Adrenal gland (tissue), 12 donors: ENCODE measurements around the gene KIF26B. TPM values are rescaled to one million over a fixed set of nuclear protein-coding genes. Genes with fewer than 3 reads are reported as not detected.

Experiments used
- DNase-seq, 7 donors: peaks; one replicate each; pipeline ENCODE4 v3.0.0-alpha.2; 2019 to 2020
- H3K27ac ChIP-seq, 5 donors: fragments of 200-600 bp; sonication (generic) in 4 of 5; 1 replicate in 3 of 5; 2 replicates in 2 of 5; pipeline versions ENCODE4 v1.5.1 to v1.8.0; 2016 to 2020; ENCODE audit warnings: mild to moderate bottlenecking in 1 of 5
- H3K27me3 ChIP-seq: fragments of 200-600 bp; 2 replicates; pipeline ENCODE4 v1.8.0; 2021
- H3K36me3 ChIP-seq, 2 donors: fragments of 200-600 bp; replicated peaks in 1 of 2; 1 replicate in 1 of 2; 2 replicates in 1 of 2; pipeline versions ENCODE4 v1.5.1 to v1.8.0; 2018 to 2022
- H3K4me1 ChIP-seq, 2 donors: fragments of 200-600 bp; replicated peaks in 1 of 2; 1 replicate in 1 of 2; 2 replicates in 1 of 2; pipeline versions ENCODE4 v1.5.1 to v1.8.0; 2018 to 2021
- H3K4me3 ChIP-seq, 4 donors: fragments of 200-600 bp; sonication (generic) in 3 of 4; one replicate each; pipeline ENCODE4 v1.5.1; 2016 to 2018
- H3K9me3 ChIP-seq, 3 donors: fragments of 200-600 bp; sonication (generic) in 1 of 3; replicated peaks in 1 of 3; 1 replicate in 2 of 3; 2 replicates in 1 of 3; pipeline versions ENCODE4 v1.5.1 to v1.8.0; 2016 to 2021
- POLR2A ChIP-seq, 2 donors: fragments of 450-650 bp; IDR thresholded peaks; one replicate each; pipeline ENCODE4 v1.6.1; 2017; ENCODE audit warnings: antibody characterized with exemption in 2 of 2, mild to moderate bottlenecking in 2 of 2, moderate library complexity in 1 of 2
- WGBS, 4 donors: extraction: QIAGEN DNeasy Blood & Tissue Kit in 2 of 4; methylation state at CpG; one replicate each; pipeline versions ENCODE4 v1.1.5 to v1.1.7; 2013 to 2017; 5-methylcytosine and 5-hydroxymethylcytosine counted together
- intact Hi-C, 2 donors: fragments of 100-400 bp; cut with DNase I; formaldehyde crosslinking; loops; one replicate each; pipeline versions ENCODE4 v1.14.1 to v1.15.0; 2022 to 2023
- polyA plus RNA-seq, 3 donors: library from polyadenylated mRNA; stranded (reverse); fragments of 200-250 nt in 2 of 3; fragments of 350-450 nt in 1 of 3; fragmentation: Illumina TruSeq in 1 of 3; extraction: RNeasy Lipid Tissue Mini Kit (QIAGEN cat#74804) in 1 of 3; gene quantifications; one replicate each; pipeline ENCODE4 v1.2.3, GENCODE V29; 2013 to 2014
- total RNA-seq, 9 donors: library from RNA; depleted of rRNA in 4 of 9; stranded (reverse); fragments of >200 nt in 4 of 9; fragments of 120-200 nt in 1 of 9; fragmentation: NEBNext Ultra II Directional in 1 of 9; extraction: Animal tissue kit (Norgen Biotek cat#: 25700) in 1 of 9; gene quantifications; one replicate each; pipeline versions ENCODE4 v1.1.0 to v1.2.4, GENCODE V29; 2013 to 2023
- TF ChIP-seq, protein P1 (sequence below), 6 experiments: fragments of 450-650 bp in 4 of 6; fragments of 200-600 bp in 2 of 6; sonication (generic) in 1 of 6; IDR thresholded peaks; 1 replicate in 5 of 6; 2 replicates in 1 of 6; pipeline versions ENCODE4 v1.5.1 to v1.8.0; 2016 to 2021; ENCODE audit warnings: antibody characterized with exemption in 6 of 6, mild to moderate bottlenecking in 2 of 6, moderate library complexity in 1 of 6
- donor health status: healthy with polysubstance abuse.
- donor health status: Bipolar disorder and iron deficiency.
- donor health status: DM: yes; HTN: yes; CAD: no.
- donor health status: DM: no; HTN: no; CAD: no.
- donor health status: DM: no; HTN: no; CAD: no.
- donor health status: DM: yes; HTN: yes; CAD: no.

Gene KIF26B
- total and polyA plus RNA-seq, 12 donors: 0.20 to 4.6 (median 2.6) TPM

DNA sequence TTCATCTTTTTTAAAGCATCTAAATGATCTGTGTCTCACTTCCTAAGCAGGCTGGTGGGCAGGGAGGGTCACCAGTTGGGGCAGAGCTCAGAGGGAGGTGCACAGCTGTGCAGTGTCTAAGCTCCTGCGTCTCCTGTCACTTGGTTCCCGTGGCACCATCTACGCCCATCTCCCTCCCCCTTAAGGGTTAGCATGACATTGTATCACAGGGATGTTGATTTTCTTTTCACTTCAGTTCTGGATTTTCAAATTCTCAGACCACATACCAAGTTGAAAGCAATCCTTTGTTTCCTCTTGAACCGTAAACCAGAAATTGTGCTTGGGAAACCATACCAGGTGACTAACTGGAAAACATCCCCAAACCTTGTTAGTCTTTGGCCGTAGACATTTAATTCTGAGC, 187.0 kb downstream of the KIF26B start:
- Histone ChIP-seq H3K4me1 (no peaks in the 10 kb centered on the region), H3K36me3 (no peaks in the 10 kb centered on the region), H3K27ac (no peak overlapping the region), H3K4me3 (no peak overlapping the region), H3K27me3 (no peaks in the 10 kb centered on the region), H3K9me3 (no peaks in the 10 kb centered on the region)
- intact Hi-C loops: no loop called here
- WGBS, 4 donors: 89 to 92% (median 91%) methylated on average over 5 of the region's 5 CpGs
- DNase-seq: no peak
- TF ChIP-seq, protein P1, sequence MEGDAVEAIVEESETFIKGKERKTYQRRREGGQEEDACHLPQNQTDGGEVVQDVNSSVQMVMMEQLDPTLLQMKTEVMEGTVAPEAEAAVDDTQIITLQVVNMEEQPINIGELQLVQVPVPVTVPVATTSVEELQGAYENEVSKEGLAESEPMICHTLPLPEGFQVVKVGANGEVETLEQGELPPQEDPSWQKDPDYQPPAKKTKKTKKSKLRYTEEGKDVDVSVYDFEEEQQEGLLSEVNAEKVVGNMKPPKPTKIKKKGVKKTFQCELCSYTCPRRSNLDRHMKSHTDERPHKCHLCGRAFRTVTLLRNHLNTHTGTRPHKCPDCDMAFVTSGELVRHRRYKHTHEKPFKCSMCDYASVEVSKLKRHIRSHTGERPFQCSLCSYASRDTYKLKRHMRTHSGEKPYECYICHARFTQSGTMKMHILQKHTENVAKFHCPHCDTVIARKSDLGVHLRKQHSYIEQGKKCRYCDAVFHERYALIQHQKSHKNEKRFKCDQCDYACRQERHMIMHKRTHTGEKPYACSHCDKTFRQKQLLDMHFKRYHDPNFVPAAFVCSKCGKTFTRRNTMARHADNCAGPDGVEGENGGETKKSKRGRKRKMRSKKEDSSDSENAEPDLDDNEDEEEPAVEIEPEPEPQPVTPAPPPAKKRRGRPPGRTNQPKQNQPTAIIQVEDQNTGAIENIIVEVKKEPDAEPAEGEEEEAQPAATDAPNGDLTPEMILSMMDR (IDR thresholded peaks at IDR 0.05): no peak
- no peak for TF ChIP-seq POLR2A (IDR thresholded peaks at IDR 0.05)

DNA sequence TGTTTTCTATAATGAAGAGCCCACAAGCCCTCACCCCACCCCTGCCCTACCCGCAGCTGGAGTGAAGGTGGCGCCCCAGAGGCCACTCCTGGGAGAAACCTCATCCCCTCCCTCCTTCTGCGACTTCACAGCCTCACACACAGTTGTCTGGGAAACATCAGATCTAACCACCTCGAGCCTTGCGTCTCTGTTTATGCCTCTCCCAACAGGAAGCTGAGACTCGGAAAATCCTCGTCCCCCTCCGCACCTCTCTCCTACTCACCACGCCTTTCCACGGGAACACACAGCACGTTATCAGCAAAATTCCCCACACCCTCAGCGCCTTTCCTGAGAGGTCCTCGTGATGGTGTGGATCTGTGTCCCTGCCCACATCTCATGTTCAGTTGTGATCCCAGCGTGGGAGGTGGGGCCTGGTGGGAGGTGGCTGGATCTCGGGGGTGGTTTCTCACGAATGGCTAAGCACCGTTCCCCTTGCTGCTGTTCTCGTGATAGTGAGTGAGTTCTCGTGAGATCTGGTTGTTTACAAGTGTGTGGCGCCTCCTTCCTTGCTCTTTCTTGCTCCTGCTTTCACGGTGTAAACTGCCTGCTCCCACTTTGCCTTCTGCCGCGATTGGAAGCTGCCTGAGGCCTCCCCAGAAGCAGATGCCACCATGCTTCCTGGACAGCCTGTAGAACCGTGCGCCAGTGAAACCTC, 190.6 kb downstream of the KIF26B start:
- TF ChIP-seq, protein P1 (IDR thresholded peaks at IDR 0.05): no peak
- no peak for TF ChIP-seq POLR2A (IDR thresholded peaks at IDR 0.05)
- Histone ChIP-seq H3K4me3 (no peak overlapping the region), H3K36me3 (no peaks in the 10 kb centered on the region), H3K27me3 (no peaks in the 10 kb centered on the region), H3K27ac (no peak overlapping the region), H3K9me3 (no peaks in the 10 kb centered on the region), H3K4me1 (no peaks in the 10 kb centered on the region)
- WGBS, 4 donors: 73 to 82% (median 78%) methylated on average over 25 of the region's 25 CpGs
- intact Hi-C loops: no loop called here
- DNase-seq: no peak

DNA sequence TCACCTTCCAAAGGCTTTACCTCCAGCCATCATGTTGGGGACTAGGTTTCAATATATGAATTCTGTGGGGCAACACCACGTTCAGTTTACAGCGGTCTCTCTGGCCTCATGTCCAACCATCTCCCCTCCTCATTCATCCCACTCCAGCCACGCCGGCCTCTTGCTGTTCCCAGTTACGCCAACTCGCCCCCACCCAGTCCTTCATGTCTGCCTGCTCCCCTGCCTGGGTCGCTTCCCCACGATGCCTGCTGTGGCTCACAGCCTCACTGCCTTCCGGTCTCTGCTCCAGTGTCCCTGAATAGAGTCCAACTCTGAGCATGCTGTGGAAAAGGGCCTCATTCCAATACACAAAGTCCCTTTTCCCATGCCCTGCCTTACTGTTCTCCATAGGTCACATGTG, 193.8 kb downstream of the KIF26B start:
- Histone ChIP-seq H3K4me1 (no peaks in the 10 kb centered on the region), H3K36me3 (no peaks in the 10 kb centered on the region), H3K4me3 (no peak overlapping the region), H3K27ac (no peak overlapping the region), H3K9me3 (no peaks in the 10 kb centered on the region), H3K27me3 (no peaks in the 10 kb centered on the region)
- WGBS, 4 donors: 84 to 96% (median 96%) methylated on average over 9 of the region's 9 CpGs
- intact Hi-C loops: no loop called here
- TF ChIP-seq, protein P1 (IDR thresholded peaks at IDR 0.05): no peak
- no peak for TF ChIP-seq POLR2A (IDR thresholded peaks at IDR 0.05)
- no peak for DNase-seq

DNA sequence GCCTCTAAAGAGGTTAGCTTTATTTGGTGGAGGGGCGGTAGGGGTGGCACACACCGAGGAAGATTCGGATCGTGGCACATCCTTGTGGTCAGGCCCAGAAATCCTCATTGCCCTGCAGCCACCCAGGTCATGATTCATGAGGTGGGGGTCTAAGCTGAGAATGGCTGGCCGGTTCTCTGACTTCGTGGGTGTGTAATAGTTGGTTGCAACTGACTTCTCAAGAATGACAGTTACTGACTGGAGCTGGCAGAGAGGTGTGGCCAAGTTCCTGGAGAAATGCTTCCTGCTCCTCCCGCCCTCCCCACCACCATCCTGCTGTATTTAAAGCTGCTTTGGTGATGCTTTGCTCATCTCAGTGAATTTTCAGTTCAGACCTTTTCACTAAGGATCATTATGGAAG, 198.6 kb downstream of the KIF26B start:
- DNase-seq: no peak
- WGBS, 4 donors: 75 to 91% (median 86%) methylated on average over 6 to 7 of the region's 7 CpGs
- no peaks in the 10 kb centered on the region for H3K9me3 ChIP-seq

More for the DNA sequence above, 198.6 kb downstream of the KIF26B start:
- no peak overlapping the region for H3K4me3 ChIP-seq
- intact Hi-C loops: no loop called here
- no peaks in the 10 kb centered on the region for H3K27me3 ChIP-seq
- no peaks in the 10 kb centered on the region for H3K36me3 ChIP-seq
- no peaks in the 10 kb centered on the region for H3K4me1 ChIP-seq
- TF ChIP-seq, protein P1 (IDR thresholded peaks at IDR 0.05): no peak
- TF ChIP-seq POLR2A (IDR thresholded peaks at IDR 0.05): no peak
- no peak overlapping the region for H3K27ac ChIP-seq
